H1 (cell line): ENCODE measurements around the gene TPBGL. TPM values are rescaled to one million over a fixed set of nuclear protein-coding genes. Genes with fewer than 3 reads are reported as not detected.

Experiments used
- CTCF ChIA-PET: fragments of 300-600 bp; sonication (Branson Sonifier 250); formaldehyde crosslinking; loops from one replicate; lab custom pipeline; 2021; ENCODE audit not compliant: partially characterized antibody; lab: Charles Lee
- POLR2A ChIA-PET: fragments of 300-600 bp; sonication (Branson Sonifier 250); formaldehyde crosslinking; loops from one replicate; lab custom pipeline; 2021; ENCODE audit warnings: inconsistent platforms; ENCODE audit not compliant: partially characterized antibody; lab: Charles Lee
- DNase-seq, 2 experiments: peaks; one replicate each; pipeline versions ENCODE4 v3.0.0 to v3.0.0-alpha.2; 2010 to 2022; ENCODE audit warnings: low spot score in 2 of 2, low read depth in 1 of 2, mixed read lengths in 1 of 2
- FAIRE-seq: peaks from 2 replicates; lab custom pipeline; 2011; peaks lifted over from hg19 to GRCh38; lab: Jason Lieb, UNC
- H2AFZ ChIP-seq: 2 replicates; pipeline ENCODE4 v1.8.1; 2012; ENCODE audit warnings: low read length, inconsistent platforms
- H2AK5ac ChIP-seq: 2 replicates; pipeline ENCODE4 v1.6.1; 2013; ENCODE audit warnings: low read depth, low read length
- H2BK120ac ChIP-seq: replicated peaks from 2 replicates; pipeline ENCODE3; 2013; ENCODE audit warnings: low read depth, low read length, inconsistent platforms
- H2BK12ac ChIP-seq: 2 replicates; pipeline ENCODE4 v1.6.1; 2013; ENCODE audit warnings: low read depth, low read length
- H2BK15ac ChIP-seq: 2 replicates; pipeline ENCODE4 v1.6.1; 2013; ENCODE audit warnings: low read length
- H2BK20ac ChIP-seq: 2 replicates; pipeline ENCODE4 v1.6.1; 2013; ENCODE audit warnings: low read length
- H2BK5ac ChIP-seq: 2 replicates; pipeline ENCODE4 v1.6.1; 2013; ENCODE audit warnings: low read depth, low read length
- H3K14ac ChIP-seq: 2 replicates; pipeline ENCODE4 v1.6.1; 2013; ENCODE audit warnings: inconsistent platforms; ENCODE audit not compliant: insufficient read length
- H3K18ac ChIP-seq: 2 replicates; pipeline ENCODE4 v1.6.1; 2013; ENCODE audit warnings: low read length; ENCODE audit errors: extremely low read depth
- H3K23ac ChIP-seq: 2 replicates; pipeline ENCODE4 v1.6.1; 2013; ENCODE audit warnings: inconsistent platforms; ENCODE audit not compliant: insufficient read length
- H3K23me2 ChIP-seq: 2 replicates; pipeline ENCODE4 v1.6.1; 2013; ENCODE audit warnings: low read depth, low read length
- H3K27ac ChIP-seq: 2 replicates; pipeline ENCODE4 v1.6.1; 2011; ENCODE audit warnings: low read depth, low read length, inconsistent platforms
- H3K27me3 ChIP-seq, 4 experiments: replicated peaks in 1 of 4; 1 replicate in 1 of 4; 2 replicates in 3 of 4; pipeline versions ENCODE4 v1.6.1 to v1.8.1; 2011 to 2013; ENCODE audit warnings: low read length in 3 of 4, mild to moderate bottlenecking in 3 of 4, inconsistent platforms in 2 of 4, mixed read lengths in 2 of 4, moderate library complexity in 1 of 4; ENCODE audit not compliant: control insufficient read depth in 3 of 4, insufficient read depth in 3 of 4; ENCODE audit errors: extremely low read depth in 1 of 4
- H3K36me3 ChIP-seq, 4 experiments: 2 replicates each; pipeline versions ENCODE4 v1.6.1 to v1.8.1; 2011 to 2013; ENCODE audit warnings: mild to moderate bottlenecking in 4 of 4, low read length in 3 of 4, moderate library complexity in 2 of 4, control low read depth in 1 of 4, inconsistent platforms in 1 of 4; ENCODE audit not compliant: insufficient read depth in 4 of 4, control insufficient read depth in 2 of 4
- H3K4ac ChIP-seq: replicated peaks from 2 replicates; pipeline ENCODE3; 2013; ENCODE audit warnings: low read length, low read depth, mixed read lengths, inconsistent platforms; ENCODE audit not compliant: insufficient read length
- H3K4me1 ChIP-seq, 4 experiments: replicated peaks in 1 of 4; 1 replicate in 1 of 4; 2 replicates in 3 of 4; pipeline versions ENCODE4 v1.6.1 to v1.8.1; 2011 to 2013; ENCODE audit warnings: low read length in 3 of 4, inconsistent platforms in 2 of 4, mixed read lengths in 1 of 4; ENCODE audit not compliant: insufficient read depth in 4 of 4, control insufficient read depth in 3 of 4
- H3K4me2 ChIP-seq, 2 experiments: 2 replicates each; pipeline versions ENCODE4 v1.6.1 to v1.8.1; 2011 to 2013; ENCODE audit warnings: low read depth in 2 of 2, low read length in 2 of 2, control low read depth in 1 of 2, inconsistent platforms in 1 of 2, mild to moderate bottlenecking in 1 of 2; ENCODE audit not compliant: insufficient read depth in 1 of 2
- H3K4me3 ChIP-seq, 4 experiments: fragments of 200-600, 300-600 bp in 1 of 4; sonication (generic), shearing (Covaris generic), sonication (Bioruptor Twin) in 1 of 4; 2 replicates each; pipeline versions ENCODE4 v1.5.1 to v1.8.1; 2011 to 2016; ENCODE audit warnings: low read length in 4 of 4, low read depth in 3 of 4, control low read depth in 2 of 4, inconsistent platforms in 2 of 4, mild to moderate bottlenecking in 2 of 4, mixed read lengths in 1 of 4, moderate library complexity in 1 of 4; ENCODE audit not compliant: insufficient read depth in 2 of 4; ENCODE audit errors: extremely low read depth in 1 of 4
- H3K56ac ChIP-seq: replicated peaks from 2 replicates; pipeline ENCODE3; 2013; ENCODE audit warnings: low read depth, mild to moderate bottlenecking, mixed read lengths, low read length, inconsistent platforms; ENCODE audit not compliant: insufficient read length
- H3K79me1 ChIP-seq: 2 replicates; pipeline ENCODE4 v1.6.1; 2013; ENCODE audit warnings: low read depth, low read length, control low read depth
- H3K79me2 ChIP-seq, 2 experiments: 2 replicates each; pipeline versions ENCODE4 v1.6.1 to v1.8.1; 2012 to 2013; ENCODE audit warnings: low read length in 2 of 2, mild to moderate bottlenecking in 2 of 2, inconsistent platforms in 1 of 2; ENCODE audit not compliant: insufficient read depth in 2 of 2, control insufficient read depth in 1 of 2
- H3K9ac ChIP-seq, 4 experiments: replicated peaks in 1 of 4; 1 replicate in 1 of 4; 2 replicates in 3 of 4; pipeline versions ENCODE4 v1.6.1 to v1.8.1; 2011 to 2013; ENCODE audit warnings: low read depth in 3 of 4, low read length in 3 of 4, control low read depth in 2 of 4, mild to moderate bottlenecking in 2 of 4, moderate library complexity in 2 of 4, inconsistent platforms in 1 of 4; ENCODE audit errors: extremely low read depth in 1 of 4
- H3K9me3 ChIP-seq, 2 experiments: 2 replicates each; pipeline versions ENCODE4 v1.6.1 to v1.8.1; 2012 to 2013; ENCODE audit warnings: mild to moderate bottlenecking in 2 of 2, moderate library complexity in 2 of 2, control low read depth in 1 of 2, inconsistent platforms in 1 of 2, low read depth in 1 of 2, low read length in 1 of 2, mixed read lengths in 1 of 2; ENCODE audit not compliant: insufficient read depth in 2 of 2
- H4K20me1 ChIP-seq, 2 experiments: replicated peaks in 1 of 2; 2 replicates each; pipeline versions ENCODE3 to v1.8.1; 2011 to 2013; ENCODE audit warnings: inconsistent platforms in 2 of 2, low read length in 2 of 2, mild to moderate bottlenecking in 1 of 2; ENCODE audit not compliant: insufficient read depth in 2 of 2, control insufficient read depth in 1 of 2
- H4K5ac ChIP-seq: 2 replicates; pipeline ENCODE4 v1.6.1; 2013; ENCODE audit warnings: low read length, low read depth, mixed read lengths, inconsistent platforms; ENCODE audit not compliant: insufficient read length
- H4K8ac ChIP-seq: 2 replicates; pipeline ENCODE4 v1.8.0; 2013; ENCODE audit warnings: mild to moderate bottlenecking, moderate library complexity, low read length, inconsistent platforms; ENCODE audit not compliant: insufficient read depth; ENCODE audit errors: extremely low read depth
- H4K91ac ChIP-seq: replicated peaks from 2 replicates; pipeline ENCODE3; 2013; ENCODE audit warnings: low read length, mixed read lengths, inconsistent platforms; ENCODE audit not compliant: insufficient read length
- ATF3 ChIP-seq: IDR thresholded peaks from 2 replicates; pipeline ENCODE4 v1.6.1; 2011; ENCODE audit warnings: low read depth, mild to moderate bottlenecking, low read length; ENCODE audit not compliant: insufficient read depth
- CREB1 ChIP-seq: IDR thresholded peaks from 2 replicates; pipeline ENCODE4 v1.6.1; 2012; ENCODE audit warnings: inconsistent platforms
- GTF2F1 ChIP-seq: IDR thresholded peaks from 2 replicates; pipeline ENCODE4 v1.6.1; 2012; ENCODE audit warnings: low read depth, low read length, improper control_type of control experiment, borderline replicate concordance
- WGBS, 2 experiments: shearing (Covaris generic) in 1 of 2; methylation state at CpG; one replicate each; pipeline versions ENCODE4 v1.1.6 to v1.1.7; 2013 to 2015; ENCODE audit warnings: low lambda C conversion rate in 2 of 2, mixed read lengths in 2 of 2, inconsistent platforms in 1 of 2, low coverage in 1 of 2, missing lambda C conversion rate in 1 of 2; ENCODE audit not compliant: insufficient replicate concordance in 2 of 2, insufficient coverage in 1 of 2, insufficient read length in 1 of 2; ENCODE audit errors: extremely low coverage in 1 of 2, missing lambda C conversion rate in 1 of 2; 5-methylcytosine and 5-hydroxymethylcytosine counted together
- polyA plus RNA-seq, 7 experiments: library from polyadenylated mRNA; depleted of rRNA in 3 of 7; stranded (reverse) in 5 of 7; unstranded in 2 of 7; fragments of >200 nt in 5 of 7; fragments of 200-250 nt in 2 of 7; gene quantifications; 1 replicate in 5 of 7; 2 replicates in 1 of 7; 4 replicates in 1 of 7; pipeline versions ENCODE4 v1.2.1 to v1.2.3, GENCODE V29; 2011 to 2013; ENCODE audit warnings: missing spikeins in 2 of 7, mixed read lengths in 2 of 7
- total RNA-seq: library from RNA; stranded (reverse); fragmentation: NEBNext Ultra II Directional; extraction: Animal tissue kit (Norgen Biotek cat#: 25700); gene quantifications from 2 replicates; pipeline ENCODE4 v1.2.1, GENCODE V29; 2021
- TF ChIP-seq, protein P1 (sequence below): IDR thresholded peaks from 2 replicates; pipeline ENCODE4 v1.6.1; 2012; ENCODE audit warnings: inconsistent platforms

TPBGL gene
- total and polyA plus RNA-seq, 2 of the 8 experiments (the other 6 are each of a cell fraction or from before 2014, with no cell fraction given), result 0.26 to 0.37 TPM

DNA sequence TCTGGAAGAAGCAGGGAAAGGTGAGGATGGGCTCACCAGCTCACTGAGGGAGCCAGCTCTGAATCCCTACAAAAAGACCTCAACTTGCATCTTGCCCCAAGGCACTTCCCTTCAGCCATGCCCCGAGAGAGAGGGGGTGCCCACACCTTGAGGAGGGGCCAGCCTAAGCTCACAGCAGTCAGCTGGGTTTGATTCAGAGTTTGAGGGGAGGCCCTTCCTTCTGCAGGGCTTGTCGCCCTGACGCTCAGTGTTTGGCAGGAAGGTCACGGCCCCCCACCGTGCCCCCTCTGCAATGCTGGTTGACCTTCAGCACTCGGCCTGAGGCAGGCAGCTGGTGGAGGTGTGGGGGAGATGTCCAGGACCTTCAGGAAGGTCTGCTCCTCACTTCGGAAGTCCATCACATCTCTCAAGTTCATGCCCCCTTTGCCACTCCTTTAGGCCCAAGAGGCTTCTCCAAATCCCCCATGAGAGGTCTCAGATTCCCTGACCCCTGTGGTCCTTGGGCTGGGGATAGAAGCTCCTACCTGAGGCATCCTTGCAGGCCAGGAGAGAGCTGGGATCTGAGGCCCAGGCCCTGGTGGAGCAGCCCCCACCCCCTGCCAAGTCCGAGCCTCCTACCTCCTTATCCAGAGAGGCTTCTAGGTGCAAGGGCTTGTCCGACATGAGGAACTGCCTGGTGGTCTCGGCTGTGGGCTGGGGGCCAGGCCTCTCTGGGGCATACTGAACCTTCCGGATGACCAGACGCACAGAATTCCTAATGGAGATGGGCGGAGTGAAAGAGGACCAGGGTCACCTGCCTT, 37.6 kb downstream of the TPBGL start:
- Histone ChIP-seq H2BK15ac (no peak overlapping the region), H3K4me3 (no peak overlapping the region), H2AFZ (no peak overlapping the region), H2BK120ac (no peak overlapping the region), H4K5ac (no peak overlapping the region), H4K8ac (no peak overlapping the region), H3K9ac (no peak overlapping the region), H3K79me2 (no peaks in the 10 kb centered on the region), H3K23ac (no peak overlapping the region), H2BK5ac (no peak overlapping the region), H3K4me2 (no peak overlapping the region), H3K14ac (no peak overlapping the region), H3K27me3 (no peaks in the 10 kb centered on the region), H3K27ac (no peak overlapping the region), H3K79me1 (no peaks in the 10 kb centered on the region), H3K4me1 (no peaks in the 10 kb centered on the region; a peak in 1 of 7 replicates), H2BK20ac (no peak overlapping the region), H3K23me2 (no peaks in the 10 kb centered on the region), H3K4ac (no peak overlapping the region), H3K56ac (no peak overlapping the region), H3K9me3 (no peaks in the 10 kb centered on the region), H4K20me1 (no peaks in the 10 kb centered on the region), H3K36me3 (0 out of 8 replicates have a peak, but pooled peaks cover 0 to 3% (median 0%) of the 10 kb centered on the region in 4 experiments), H4K91ac (no peak overlapping the region), H2BK12ac (no peak overlapping the region), H3K18ac (no peak overlapping the region), H2AK5ac (no peak overlapping the region)
- ChIA-PET CTCF (interaction anchor here (1.1 to 18.0 kb wide), 10 partner anchors 9 to 139 kb away, joined by 3 to 327 read pairs (median 14); no protein-coding TSS in a partner anchor), POLR2A (no interaction called here)
- 78% methylated on average over 13 of the region's 13 CpGs; no CpG with 5 or more reads in 1 of the 2 experiments for WGBS, 2 experiments
- TF ChIP-seq GTF2F1, result no peak
- no peak for TF ChIP-seq ATF3
- no peak for TF ChIP-seq CREB1
- TF ChIP-seq, protein P1, sequence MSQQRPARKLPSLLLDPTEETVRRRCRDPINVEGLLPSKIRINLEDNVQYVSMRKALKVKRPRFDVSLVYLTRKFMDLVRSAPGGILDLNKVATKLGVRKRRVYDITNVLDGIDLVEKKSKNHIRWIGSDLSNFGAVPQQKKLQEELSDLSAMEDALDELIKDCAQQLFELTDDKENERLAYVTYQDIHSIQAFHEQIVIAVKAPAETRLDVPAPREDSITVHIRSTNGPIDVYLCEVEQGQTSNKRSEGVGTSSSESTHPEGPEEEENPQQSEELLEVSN, result no peak
- DNase-seq (no peak), FAIRE-seq (no peak)
